Measurements from ENCODE around the gene PSAT1. TPM values are rescaled to one million over a fixed set of nuclear protein-coding genes. Genes with fewer than 3 reads are reported as not detected.

PSAT1 gene
- total RNA-seq, result 100 to 1,000 TPM in 2 of 6 experiments, 10 to 100 TPM in 4; 34.2 to 117 (median 89.3) TPM
- long read RNA-seq, transcript PSAT1-202 (9 exons, 2,188 nt), result major isoform, 22 of 26 reads
- long read RNA-seq, partial matches to known transcripts, result 4 of 26 reads
- long read RNA-seq, other reads (novel, unspliced or antisense), result 0 of 26 reads

DNA sequence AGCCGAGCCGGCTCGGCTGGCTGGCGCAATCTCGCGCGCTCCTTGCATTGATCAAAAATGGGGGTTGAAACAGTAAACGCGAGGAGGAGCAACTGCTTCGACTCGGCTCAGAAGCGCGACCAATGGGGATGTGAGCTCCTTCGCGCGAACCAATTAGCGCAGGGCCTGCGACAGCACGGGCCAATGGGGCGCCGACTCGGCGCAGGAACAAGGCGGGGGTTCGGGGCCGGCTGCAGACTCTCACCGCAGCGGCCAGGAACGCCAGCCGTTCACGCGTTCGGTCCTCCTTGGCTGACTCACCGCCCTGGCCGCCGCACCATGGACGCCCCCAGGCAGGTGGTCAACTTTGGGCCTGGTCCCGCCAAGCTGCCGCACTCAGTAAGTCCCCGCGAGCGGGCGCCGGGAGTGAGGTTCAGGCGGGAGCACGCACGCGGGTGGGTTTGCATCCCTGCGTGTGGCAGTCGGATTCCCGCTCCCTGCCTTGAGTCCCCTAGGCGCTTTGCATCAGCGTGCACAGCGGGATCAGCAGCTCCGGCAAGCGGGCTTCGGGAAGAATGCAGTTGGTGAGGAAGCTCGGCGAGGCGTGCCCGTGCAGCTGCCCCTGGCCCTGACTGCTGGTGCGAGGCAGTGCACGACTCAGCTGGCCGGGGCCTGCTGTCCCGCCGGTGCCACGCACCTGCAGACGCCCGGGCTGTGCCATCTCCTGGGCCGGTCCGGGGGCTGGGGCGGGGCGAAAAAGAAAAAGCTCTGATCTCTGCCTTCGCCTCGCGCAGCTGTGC is at the start of gene PSAT1:
Gene PSAT1, plus strand, starts transcription at position 233 of the 779 bp plus-strand sequence. Its CDS starts 86 bp downstream, at position 319.
- DNase-seq (peak; percentile 90 to 96 (median 95)), ATAC-seq (peak; percentile 87 to 96 (median 90))
- intact Hi-C loops (cut with DNase I), result no loop called here
- Histone ChIP-seq H3K4me3 (peak within 1 kb of the TSS; percentile 61 to 89 (median 76)), H3K27ac (peak within 1 kb of the TSS; percentile 43 to 86 (median 75)), H3K27me3 (no peaks in the 10 kb centered on the region), H3K9me3 (no peaks in the 10 kb centered on the region), H3K36me3 (peaks cover 0 to 5% (median 0%) of the 10 kb centered on the region in 4 donors), H3K4me1 (peaks cover 0 to 64% (median 7%) of the 10 kb centered on the region in 4 donors)
- TF ChIP-seq, protein P1, sequence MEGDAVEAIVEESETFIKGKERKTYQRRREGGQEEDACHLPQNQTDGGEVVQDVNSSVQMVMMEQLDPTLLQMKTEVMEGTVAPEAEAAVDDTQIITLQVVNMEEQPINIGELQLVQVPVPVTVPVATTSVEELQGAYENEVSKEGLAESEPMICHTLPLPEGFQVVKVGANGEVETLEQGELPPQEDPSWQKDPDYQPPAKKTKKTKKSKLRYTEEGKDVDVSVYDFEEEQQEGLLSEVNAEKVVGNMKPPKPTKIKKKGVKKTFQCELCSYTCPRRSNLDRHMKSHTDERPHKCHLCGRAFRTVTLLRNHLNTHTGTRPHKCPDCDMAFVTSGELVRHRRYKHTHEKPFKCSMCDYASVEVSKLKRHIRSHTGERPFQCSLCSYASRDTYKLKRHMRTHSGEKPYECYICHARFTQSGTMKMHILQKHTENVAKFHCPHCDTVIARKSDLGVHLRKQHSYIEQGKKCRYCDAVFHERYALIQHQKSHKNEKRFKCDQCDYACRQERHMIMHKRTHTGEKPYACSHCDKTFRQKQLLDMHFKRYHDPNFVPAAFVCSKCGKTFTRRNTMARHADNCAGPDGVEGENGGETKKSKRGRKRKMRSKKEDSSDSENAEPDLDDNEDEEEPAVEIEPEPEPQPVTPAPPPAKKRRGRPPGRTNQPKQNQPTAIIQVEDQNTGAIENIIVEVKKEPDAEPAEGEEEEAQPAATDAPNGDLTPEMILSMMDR (IDR thresholded peaks at IDR 0.05), result no peak
- TF ChIP-seq POLR2A (IDR thresholded peaks at IDR 0.05), result peak; percentile 76
- WGBS (ENCODE audit: insufficient coverage, low coverage, low lambda C conversion rate, missing lambda C conversion rate), result 0% methylated on average over 18 of the region's 76 CpGs

DNA sequence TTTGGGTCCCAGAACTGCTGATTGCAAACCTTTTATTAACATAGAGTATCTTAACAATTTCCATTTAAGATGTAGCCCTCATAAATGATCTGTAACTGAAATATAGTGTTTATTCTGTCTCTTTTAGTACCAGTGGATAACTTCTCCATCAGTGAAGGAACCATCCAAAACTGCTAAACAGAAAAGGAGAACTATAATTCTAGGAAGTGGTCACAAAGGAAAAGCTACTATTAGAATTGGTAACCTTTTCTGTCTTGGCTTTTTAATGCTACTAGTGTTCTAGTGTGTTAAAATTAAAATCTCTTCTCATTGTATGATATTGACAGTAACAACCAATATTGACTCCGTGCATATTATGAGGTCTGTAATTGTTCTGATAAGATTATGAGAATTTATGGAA is 48.3 kb upstream of the PSAT1 start:
- no peaks in the 10 kb centered on the region for H3K27me3 ChIP-seq
- H3K9me3 ChIP-seq, result no peaks in the 10 kb centered on the region
- DNase-seq (no peak), ATAC-seq (no peak)
- peaks cover 0 to 11% (median 1%) of the 10 kb centered on the region in 4 donors for H3K36me3 ChIP-seq
- H3K27ac ChIP-seq, result no peak overlapping the region
- H3K4me3 ChIP-seq, result no peak overlapping the region
- peaks cover 0 to 2% (median 0%) of the 10 kb centered on the region in 4 donors for H3K4me1 ChIP-seq
- TF ChIP-seq POLR2A (IDR thresholded peaks at IDR 0.05), result no peak
- TF ChIP-seq, protein P1 (IDR thresholded peaks at IDR 0.05), result no peak
- intact Hi-C loops (cut with DNase I), result no loop called here
- WGBS (ENCODE audit: insufficient coverage, low coverage, low lambda C conversion rate, missing lambda C conversion rate), result 59% methylated on average over 1 of the region's 1 CpG

DNA sequence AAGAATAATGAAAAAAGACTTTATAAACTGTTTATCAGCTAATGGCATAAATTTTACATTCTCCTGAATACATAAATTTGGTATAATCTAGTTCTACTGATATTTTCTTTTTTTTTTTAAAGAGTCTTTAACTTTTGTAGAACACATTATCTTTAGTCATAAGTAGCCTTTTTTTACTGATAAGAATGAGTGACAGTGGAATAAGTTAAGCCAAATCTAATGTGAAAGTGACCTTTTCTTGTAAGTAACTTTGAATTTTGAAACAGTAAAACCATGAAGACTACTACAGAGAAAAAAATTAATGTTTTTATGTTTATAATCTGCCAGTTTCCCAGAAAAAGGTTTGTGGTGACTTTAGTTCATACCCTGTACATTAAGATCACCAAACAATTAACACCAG is 47.4 kb upstream of the PSAT1 start:
- intact Hi-C loops (cut with DNase I), result no loop called here
- peaks cover 0 to 4% (median 0%) of the 10 kb centered on the region in 4 donors for H3K36me3 ChIP-seq

DNA sequence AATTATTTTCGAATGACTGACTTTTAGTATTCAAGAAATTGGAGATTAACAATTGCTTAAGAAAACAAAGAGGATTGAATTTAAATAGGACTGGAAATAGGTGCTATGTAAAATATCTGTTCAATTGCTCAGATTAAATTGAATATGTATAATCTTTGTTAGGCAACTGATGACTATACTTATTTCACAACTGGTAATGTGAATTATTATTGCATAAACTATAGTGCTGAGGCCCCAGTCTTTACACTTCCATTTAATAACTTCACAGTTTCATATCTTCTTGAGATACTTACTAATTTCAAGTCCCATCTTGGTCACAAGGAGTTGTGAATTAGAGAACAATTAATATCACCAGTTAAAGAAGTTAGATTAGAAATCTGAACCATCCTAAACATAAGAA is 44.3 kb upstream of the PSAT1 start:
- Histone ChIP-seq H3K27me3 (no peaks in the 10 kb centered on the region), H3K36me3 (no peaks in the 10 kb centered on the region), H3K27ac (no peak overlapping the region), H3K9me3 (no peaks in the 10 kb centered on the region), H3K4me1 (peaks cover 0 to 8% (median 0%) of the 10 kb centered on the region in 4 donors), H3K4me3 (no peak overlapping the region)
- no peak for ATAC-seq
- intact Hi-C loops (cut with DNase I), result loop anchor here in 1 of 2 donors (10.0 kb wide), 2 partner anchors 62 to 112 kb away; no protein-coding TSS in a partner anchor
- no peak for DNase-seq
- TF ChIP-seq POLR2A (IDR thresholded peaks at IDR 0.05), result no peak
- TF ChIP-seq, protein P1 (IDR thresholded peaks at IDR 0.05), result no peak
- WGBS (ENCODE audit: insufficient coverage, low coverage, low lambda C conversion rate, missing lambda C conversion rate), result 86% methylated on average over 1 of the region's 1 CpG

More for the DNA sequence above, 47.4 kb upstream of the PSAT1 start:
- no peaks in the 10 kb centered on the region for H3K9me3 ChIP-seq
- DNase-seq, result no peak
- TF ChIP-seq, protein P1 (IDR thresholded peaks at IDR 0.05), result no peak
- TF ChIP-seq POLR2A (IDR thresholded peaks at IDR 0.05), result no peak
- ATAC-seq, result no peak
- no peak overlapping the region for H3K4me3 ChIP-seq
- no peak overlapping the region for H3K27ac ChIP-seq
- peaks cover 0 to 8% (median 0%) of the 10 kb centered on the region in 4 donors for H3K4me1 ChIP-seq
- no peaks in the 10 kb centered on the region for H3K27me3 ChIP-seq
